Mucosa of descending colon (tissue), 3 donors: Measurements from ENCODE around the gene MAGEA1. TPM values are rescaled to one million over a fixed set of nuclear protein-coding genes. Genes with fewer than 3 reads are reported as not detected.

ENCODE experiments used
- ATAC-seq: fragments of 200-7000 bp; cut with Tn5 transposase; one replicate; pipeline ENCODE4 v1.9.1; 2020; ENCODE audit warnings: mild to moderate bottlenecking, moderate library complexity
- DNase-seq, 3 donors: peaks; one replicate each; pipeline ENCODE4 v3.0.0-alpha.2; 2020
- H3K36me3 ChIP-seq: fragments of 200-600 bp; one replicate; pipeline ENCODE4 v1.8.0; 2021; ENCODE audit warnings: low read depth, mild to moderate bottlenecking
- H3K4me1 ChIP-seq: fragments of 200-600 bp; one replicate; pipeline ENCODE4 v1.8.0; 2021; ENCODE audit warnings: low read depth, mild to moderate bottlenecking
- H3K4me3 ChIP-seq: fragments of 200-600 bp; one replicate; pipeline ENCODE4 v1.8.0; 2021; ENCODE audit warnings: mild to moderate bottlenecking
- H3K9me3 ChIP-seq: fragments of 200-600 bp; one replicate; pipeline ENCODE4 v1.8.0; 2021; ENCODE audit warnings: mild to moderate bottlenecking
- intact Hi-C, 2 donors: fragments of 100-400 bp; cut with DNase I in 1 of 2; cut with micrococcal nuclease in 1 of 2; formaldehyde crosslinking; loops; one replicate each; pipeline versions ENCODE4 v1.11.0 to v1.11.1; 2022; cut with DNase I, micrococcal nuclease
- total RNA-seq, 3 donors: library from RNA; stranded (reverse); fragmentation: NEBNext Ultra II Directional in 2 of 3; extraction: Animal tissue kit (Norgen Biotek cat#: 25700) in 2 of 3; gene quantifications; one replicate each; pipeline versions ENCODE4 v1.2.1 to v1.2.4, GENCODE V29; 2021 to 2023
- TF ChIP-seq, protein P1 (sequence below): fragments of 200-600 bp; IDR thresholded peaks from one replicate; pipeline ENCODE4 v1.8.0; 2022; ENCODE audit warnings: antibody characterized with exemption, mild to moderate bottlenecking
- donor health status: DM: no; HTN: no; CAD: no; lungs with moderate emphysema.
- donor health status: DM: no; HTN: no; CAD: no.
- donor health status: DM: no; HTN: yes; CAD: no.

MAGEA1 gene
- total RNA-seq, 3 donors from 2014 or later, result not detected

DNA sequence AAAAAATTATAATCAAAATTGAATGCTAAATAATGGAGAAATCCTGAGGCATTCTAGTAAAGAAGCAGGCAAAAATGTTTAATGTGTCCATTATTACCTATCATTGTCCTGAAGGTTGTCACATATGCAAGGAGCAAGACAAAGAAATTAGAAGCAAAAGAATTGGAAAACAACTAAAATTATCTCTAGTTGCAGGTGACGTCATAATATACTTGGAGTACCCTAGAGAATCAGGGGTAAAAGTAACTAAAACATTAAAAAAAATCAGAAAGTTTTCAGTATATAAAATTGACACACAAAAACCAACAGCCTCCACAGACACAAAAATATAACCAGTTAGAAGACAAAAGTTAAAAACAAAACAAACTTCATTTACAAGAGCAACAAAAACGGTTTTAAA, 21.4 kb downstream of the MAGEA1 start:
- TF ChIP-seq, protein P1, sequence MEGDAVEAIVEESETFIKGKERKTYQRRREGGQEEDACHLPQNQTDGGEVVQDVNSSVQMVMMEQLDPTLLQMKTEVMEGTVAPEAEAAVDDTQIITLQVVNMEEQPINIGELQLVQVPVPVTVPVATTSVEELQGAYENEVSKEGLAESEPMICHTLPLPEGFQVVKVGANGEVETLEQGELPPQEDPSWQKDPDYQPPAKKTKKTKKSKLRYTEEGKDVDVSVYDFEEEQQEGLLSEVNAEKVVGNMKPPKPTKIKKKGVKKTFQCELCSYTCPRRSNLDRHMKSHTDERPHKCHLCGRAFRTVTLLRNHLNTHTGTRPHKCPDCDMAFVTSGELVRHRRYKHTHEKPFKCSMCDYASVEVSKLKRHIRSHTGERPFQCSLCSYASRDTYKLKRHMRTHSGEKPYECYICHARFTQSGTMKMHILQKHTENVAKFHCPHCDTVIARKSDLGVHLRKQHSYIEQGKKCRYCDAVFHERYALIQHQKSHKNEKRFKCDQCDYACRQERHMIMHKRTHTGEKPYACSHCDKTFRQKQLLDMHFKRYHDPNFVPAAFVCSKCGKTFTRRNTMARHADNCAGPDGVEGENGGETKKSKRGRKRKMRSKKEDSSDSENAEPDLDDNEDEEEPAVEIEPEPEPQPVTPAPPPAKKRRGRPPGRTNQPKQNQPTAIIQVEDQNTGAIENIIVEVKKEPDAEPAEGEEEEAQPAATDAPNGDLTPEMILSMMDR, result no peak
- intact Hi-C loops, result no loop called here
- ATAC-seq, result no peak
- Histone ChIP-seq H3K4me3 (no peak overlapping the region), H3K9me3 (no peaks in the 10 kb centered on the region), H3K36me3 (no peaks in the 10 kb centered on the region), H3K4me1 (no peaks in the 10 kb centered on the region)
- DNase-seq, result no peak

DNA sequence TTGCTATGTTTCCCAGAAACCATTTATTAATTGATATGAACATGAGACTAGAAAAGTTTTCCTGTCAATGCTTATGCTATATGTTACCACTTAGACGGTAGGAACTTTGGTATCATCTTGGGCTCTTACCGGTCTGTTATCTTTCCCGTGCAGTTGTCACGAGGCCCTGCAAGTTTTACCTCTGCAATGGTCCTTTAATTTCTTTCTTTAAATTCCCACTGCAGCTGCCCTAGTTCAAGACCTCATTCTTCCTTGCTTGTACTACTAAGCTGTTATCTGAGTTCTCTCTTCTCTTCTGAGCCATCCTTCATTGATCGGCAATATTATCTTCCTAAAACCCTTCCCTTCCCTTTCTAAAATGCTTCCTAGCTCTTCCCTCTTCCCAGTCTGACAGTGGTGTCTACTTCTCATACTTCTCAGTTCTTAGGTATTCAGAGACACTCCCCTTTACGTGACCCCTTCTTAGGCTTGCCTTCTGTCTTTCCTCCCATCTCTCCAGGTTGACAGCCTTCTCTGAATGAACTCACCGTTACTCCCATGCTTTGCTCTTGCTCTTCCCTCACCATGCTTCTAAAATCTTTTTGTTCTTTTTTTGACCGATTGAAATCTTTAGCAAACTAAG, 27.5 kb downstream of the MAGEA1 start:
- Histone ChIP-seq H3K9me3 (peaks cover 2% of the 10 kb centered on the region), H3K4me1 (no peaks in the 10 kb centered on the region), H3K36me3 (no peaks in the 10 kb centered on the region), H3K4me3 (no peak overlapping the region)
- no peak for ATAC-seq
- intact Hi-C loops, result no loop called here
- TF ChIP-seq, protein P1, result no peak
- DNase-seq, result no peak

DNA sequence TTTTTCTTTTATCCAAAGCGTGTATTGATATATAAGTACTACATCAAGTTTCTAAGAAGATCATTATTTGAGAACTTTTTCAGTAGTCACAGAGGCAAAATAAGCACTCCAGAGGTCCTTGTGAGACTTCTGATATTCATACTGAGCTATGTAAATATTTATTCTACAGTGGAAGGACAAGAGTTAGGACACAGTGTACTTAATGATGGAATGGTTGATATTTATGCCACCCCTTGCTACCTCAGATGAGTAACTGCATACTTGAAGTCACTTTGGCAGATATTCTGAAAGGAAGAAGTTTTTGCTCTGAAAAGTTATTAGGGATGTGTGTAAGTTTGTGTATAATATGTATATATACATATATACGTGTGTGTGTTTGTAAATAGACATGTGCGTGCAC, 30.3 kb downstream of the MAGEA1 start:
- H3K4me3 ChIP-seq, result no peak overlapping the region
- TF ChIP-seq, protein P1, result no peak
- intact Hi-C loops, result no loop called here
- no peaks in the 10 kb centered on the region for H3K36me3 ChIP-seq
- H3K4me1 ChIP-seq, result no peaks in the 10 kb centered on the region
- H3K9me3 ChIP-seq, result peaks cover 3% of the 10 kb centered on the region
- no peak for DNase-seq
- ATAC-seq, result no peak

DNA sequence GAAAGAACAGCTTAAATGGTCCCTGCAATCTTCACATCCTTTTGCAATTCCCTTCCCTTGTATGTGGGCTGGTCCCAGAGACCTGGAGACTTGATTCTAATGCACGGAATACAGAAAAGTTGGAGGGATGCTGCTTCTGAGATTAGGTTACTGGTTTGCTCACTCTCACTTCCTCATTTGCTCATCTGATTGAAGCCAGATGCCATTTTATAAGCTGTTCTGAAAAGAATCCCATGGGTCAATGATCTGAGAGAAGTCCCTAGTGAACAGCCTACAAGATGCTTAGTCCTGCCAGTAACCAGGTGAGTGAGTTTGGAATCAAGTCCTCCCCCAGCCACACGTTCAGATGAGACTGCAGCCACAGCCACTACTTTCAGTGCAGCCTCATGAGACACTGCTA, 35.9 kb downstream of the MAGEA1 start:
- Histone ChIP-seq H3K9me3 (peaks cover 3% of the 10 kb centered on the region), H3K4me3 (no peak overlapping the region), H3K36me3 (no peaks in the 10 kb centered on the region), H3K4me1 (no peaks in the 10 kb centered on the region)
- no peak for DNase-seq
- intact Hi-C loops, result no loop called here
- TF ChIP-seq, protein P1, result no peak
- ATAC-seq, result no peak

DNA sequence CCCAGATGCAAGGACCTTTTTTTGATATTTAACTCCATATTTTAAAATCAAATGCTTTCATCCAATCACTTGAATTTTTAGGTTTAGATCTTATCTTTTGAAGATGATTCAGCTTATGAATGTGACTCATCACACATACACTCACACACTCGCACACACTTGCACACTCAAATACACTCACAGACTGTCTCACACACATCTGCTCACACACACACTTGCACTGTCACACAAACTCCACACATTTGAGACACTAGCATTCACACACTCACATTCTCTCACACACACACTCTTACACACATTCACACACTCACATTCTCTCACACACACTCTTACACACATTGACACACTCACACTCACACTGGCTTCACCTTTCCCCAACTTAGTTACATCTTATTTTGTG, 37.8 kb downstream of the MAGEA1 start:
- H3K4me1 ChIP-seq, result no peaks in the 10 kb centered on the region
- intact Hi-C loops, result no loop called here
- no peak for DNase-seq
- TF ChIP-seq, protein P1, result no peak
- H3K36me3 ChIP-seq, result no peaks in the 10 kb centered on the region
- no peak overlapping the region for H3K4me3 ChIP-seq
- ATAC-seq, result no peak
- H3K9me3 ChIP-seq, result no peaks in the 10 kb centered on the region
